ENCODE results near the gene PLCB2. TPM values are rescaled to one million over a fixed set of nuclear protein-coding genes. Genes with fewer than 3 reads are reported as not detected.
A peak's percentile ranks its signal among the peaks of the same experiment; 100 is the strongest.

Gene PLCB2
- total RNA-seq, 3 donors from 2014 or later = 9.9 to 21.8 (median 17.4) TPM

DNA sequence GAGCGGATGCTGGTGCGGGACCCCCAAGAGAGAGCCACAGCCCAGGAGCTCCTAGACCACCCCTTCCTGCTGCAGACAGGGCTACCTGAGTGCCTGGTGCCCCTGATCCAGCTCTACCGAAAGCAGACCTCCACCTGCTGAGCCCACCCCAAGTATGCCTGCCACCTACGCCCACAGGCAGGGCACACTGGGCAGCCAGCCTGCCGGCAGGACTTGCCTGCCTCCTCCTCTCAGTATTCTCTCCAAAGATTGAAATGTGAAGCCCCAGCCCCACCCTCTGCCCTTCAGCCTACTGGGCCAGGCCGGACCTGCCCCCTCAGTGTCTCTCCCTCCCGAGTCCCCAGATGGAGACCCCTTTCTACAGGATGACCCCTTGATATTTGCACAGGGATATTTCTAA lies 31.8 kb downstream of the PLCB2 start:
- peaks cover 9% of the 10 kb centered on the region for H3K4me1 ChIP-seq (ENCODE audit: low read depth)
- H3K9me3 ChIP-seq = no peaks in the 10 kb centered on the region
- TF ChIP-seq, protein P1, sequence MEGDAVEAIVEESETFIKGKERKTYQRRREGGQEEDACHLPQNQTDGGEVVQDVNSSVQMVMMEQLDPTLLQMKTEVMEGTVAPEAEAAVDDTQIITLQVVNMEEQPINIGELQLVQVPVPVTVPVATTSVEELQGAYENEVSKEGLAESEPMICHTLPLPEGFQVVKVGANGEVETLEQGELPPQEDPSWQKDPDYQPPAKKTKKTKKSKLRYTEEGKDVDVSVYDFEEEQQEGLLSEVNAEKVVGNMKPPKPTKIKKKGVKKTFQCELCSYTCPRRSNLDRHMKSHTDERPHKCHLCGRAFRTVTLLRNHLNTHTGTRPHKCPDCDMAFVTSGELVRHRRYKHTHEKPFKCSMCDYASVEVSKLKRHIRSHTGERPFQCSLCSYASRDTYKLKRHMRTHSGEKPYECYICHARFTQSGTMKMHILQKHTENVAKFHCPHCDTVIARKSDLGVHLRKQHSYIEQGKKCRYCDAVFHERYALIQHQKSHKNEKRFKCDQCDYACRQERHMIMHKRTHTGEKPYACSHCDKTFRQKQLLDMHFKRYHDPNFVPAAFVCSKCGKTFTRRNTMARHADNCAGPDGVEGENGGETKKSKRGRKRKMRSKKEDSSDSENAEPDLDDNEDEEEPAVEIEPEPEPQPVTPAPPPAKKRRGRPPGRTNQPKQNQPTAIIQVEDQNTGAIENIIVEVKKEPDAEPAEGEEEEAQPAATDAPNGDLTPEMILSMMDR (IDR thresholded peaks at IDR 0.05) = no peak
- intact Hi-C loops (cut with DNase I, micrococcal nuclease) = loop anchor here in 1 of 2 donors (2.0 kb wide), 1 partner anchor 59 kb away; no protein-coding TSS in a partner anchor
- ATAC-seq = no peak
- no peak for DNase-seq
- no peak overlapping the region for H3K4me3 ChIP-seq
- H3K36me3 ChIP-seq (ENCODE audit: low read depth) = no peaks in the 10 kb centered on the region

DNA sequence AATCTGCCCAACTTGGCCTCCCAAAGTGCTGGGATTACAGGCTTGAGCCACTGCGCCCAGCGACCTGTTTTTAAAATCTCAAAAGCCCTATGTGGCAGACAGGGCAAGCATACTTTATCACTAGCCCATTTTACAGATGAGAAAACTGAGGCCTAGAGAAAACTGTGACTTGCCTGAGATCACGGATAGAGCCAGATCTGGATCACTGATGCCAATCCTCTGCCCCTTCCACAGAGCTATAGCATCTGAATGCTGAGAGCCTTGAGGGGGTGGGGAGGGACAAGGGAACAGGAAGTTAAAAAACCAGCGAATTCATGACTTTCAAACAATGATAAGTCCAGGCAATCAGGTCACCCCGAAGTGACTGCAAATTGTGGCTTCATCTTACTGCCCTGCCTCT lies 32.2 kb downstream of the PLCB2 start:
- no peak for ATAC-seq
- H3K36me3 ChIP-seq (ENCODE audit: low read depth) = no peaks in the 10 kb centered on the region
- H3K4me3 ChIP-seq = no peak overlapping the region
- TF ChIP-seq, protein P1 (IDR thresholded peaks at IDR 0.05) = no peak
- intact Hi-C loops (cut with DNase I, micrococcal nuclease) = loop anchor here in 1 of 2 donors (2.0 kb wide), 1 partner anchor 59 kb away; no protein-coding TSS in a partner anchor
- peaks cover 9% of the 10 kb centered on the region for H3K4me1 ChIP-seq (ENCODE audit: low read depth)
- H3K9me3 ChIP-seq = no peaks in the 10 kb centered on the region
- DNase-seq = no peak

DNA sequence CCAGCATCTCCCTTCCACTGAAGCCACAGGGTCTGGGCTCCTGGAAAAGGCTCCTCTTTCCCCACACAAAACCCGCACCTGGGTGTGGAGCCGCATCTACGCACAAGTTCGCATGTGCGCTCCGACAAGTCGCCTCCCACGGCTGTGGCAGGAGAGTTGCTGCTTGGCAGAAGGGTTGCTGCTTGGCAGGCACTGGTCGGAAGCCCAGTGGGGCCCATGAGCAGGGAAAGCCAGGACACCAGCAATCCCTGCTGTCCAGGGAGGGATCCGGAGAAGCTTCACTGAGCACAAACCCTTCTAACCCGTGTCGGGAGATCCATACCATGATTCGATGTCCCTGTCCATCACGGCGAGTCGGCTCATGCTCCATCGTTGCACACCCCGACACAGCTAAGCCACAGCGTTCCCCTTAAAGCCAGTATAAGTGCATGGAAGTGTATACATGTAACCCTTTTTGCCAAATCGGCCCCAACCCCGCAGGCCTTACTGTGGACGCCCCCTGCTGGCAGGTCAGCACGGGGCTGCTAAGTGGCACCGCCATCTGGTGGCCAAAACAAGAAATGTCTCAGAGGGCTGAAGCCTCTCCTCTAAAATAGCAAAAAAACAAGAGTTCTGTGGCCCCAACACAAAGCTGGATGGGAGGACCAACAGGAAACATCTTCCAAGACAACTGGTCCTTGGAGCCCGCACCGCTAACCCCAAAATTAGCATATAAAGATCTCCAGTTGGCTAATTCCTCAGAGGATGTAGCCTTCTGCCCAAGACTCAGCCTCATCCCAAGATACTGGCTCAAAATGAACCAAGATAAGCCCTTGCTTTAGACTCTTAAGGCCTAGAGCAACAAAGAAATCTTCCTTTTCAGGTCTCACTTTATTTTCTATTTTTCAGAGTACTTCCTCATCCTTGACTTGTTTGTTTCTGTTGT lies 33.1 kb downstream of the PLCB2 start:
- Histone ChIP-seq H3K4me1 (ENCODE audit: low read depth) (peaks cover 2% of the 10 kb centered on the region), H3K36me3 (ENCODE audit: low read depth) (no peaks in the 10 kb centered on the region), H3K4me3 (no peak overlapping the region), H3K9me3 (no peaks in the 10 kb centered on the region)
- intact Hi-C loops (cut with DNase I, micrococcal nuclease) = loop anchor here (2.0 to 5.0 kb wide), 3 partner anchors 52 to 232 kb away; no protein-coding TSS in a partner anchor
- TF ChIP-seq, protein P1 (IDR thresholded peaks at IDR 0.05) = peak; percentile 99
- DNase-seq (peak; percentile 81 to 89 (median 89)), ATAC-seq (peak; percentile 88)

DNA sequence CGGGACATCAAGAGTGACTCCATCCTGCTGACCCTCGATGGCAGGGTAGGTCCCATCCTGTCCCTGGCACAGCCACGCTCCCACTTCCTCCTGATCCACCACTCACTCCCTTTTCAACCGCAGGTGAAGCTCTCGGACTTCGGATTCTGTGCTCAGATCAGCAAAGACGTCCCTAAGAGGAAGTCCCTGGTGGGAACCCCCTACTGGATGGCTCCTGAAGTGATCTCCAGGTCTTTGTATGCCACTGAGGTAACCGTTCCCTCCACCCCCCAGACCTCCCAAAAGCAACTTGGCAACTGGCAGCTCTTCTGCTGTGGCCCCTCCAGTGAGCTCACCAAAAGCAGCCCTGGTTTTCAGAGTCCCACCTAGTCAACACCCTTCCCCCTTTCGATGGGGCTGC lies 34.3 kb downstream of the PLCB2 start:
- ATAC-seq (no peak), DNase-seq (no peak)
- TF ChIP-seq, protein P1 (IDR thresholded peaks at IDR 0.05) = no peak
- intact Hi-C loops (cut with DNase I, micrococcal nuclease) = loop anchor here in 1 of 2 donors (5.0 kb wide), 2 partner anchors 51 to 231 kb away; no protein-coding TSS in a partner anchor
- Histone ChIP-seq H3K9me3 (no peaks in the 10 kb centered on the region), H3K36me3 (ENCODE audit: low read depth) (no peaks in the 10 kb centered on the region), H3K4me1 (ENCODE audit: low read depth) (no peaks in the 10 kb centered on the region), H3K4me3 (no peak overlapping the region)

DNA sequence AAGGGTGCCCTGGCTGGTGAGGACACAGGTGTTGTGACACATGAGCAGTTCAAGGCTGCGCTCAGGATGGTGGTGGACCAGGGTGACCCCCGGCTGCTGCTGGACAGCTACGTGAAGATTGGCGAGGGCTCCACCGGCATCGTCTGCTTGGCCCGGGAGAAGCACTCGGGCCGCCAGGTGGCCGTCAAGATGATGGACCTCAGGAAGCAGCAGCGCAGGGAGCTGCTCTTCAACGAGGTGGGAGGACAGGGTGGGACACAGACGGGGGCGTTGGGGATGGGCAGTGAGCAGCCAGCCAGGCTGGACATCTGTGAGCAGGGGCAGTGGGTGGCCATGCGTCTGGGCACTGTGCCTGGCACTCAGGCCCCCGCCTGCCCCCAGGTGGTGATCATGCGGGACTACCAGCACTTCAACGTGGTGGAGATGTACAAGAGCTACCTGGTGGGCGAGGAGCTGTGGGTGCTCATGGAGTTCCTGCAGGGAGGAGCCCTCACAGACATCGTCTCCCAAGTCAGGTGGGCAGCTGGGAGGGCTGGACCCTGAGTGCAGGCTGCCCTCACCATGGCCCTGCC lies 35.2 kb downstream of the PLCB2 start:
- ATAC-seq (peak; percentile 38), DNase-seq (no peak)
- no peak overlapping the region for H3K4me3 ChIP-seq
- H3K36me3 ChIP-seq (ENCODE audit: low read depth) = no peaks in the 10 kb centered on the region
- TF ChIP-seq, protein P1 (IDR thresholded peaks at IDR 0.05) = no peak
- intact Hi-C loops (cut with DNase I, micrococcal nuclease) = loop anchor here in 1 of 2 donors (5.0 kb wide), 2 partner anchors 50 to 230 kb away; no protein-coding TSS in a partner anchor
- H3K9me3 ChIP-seq = no peaks in the 10 kb centered on the region
- no peaks in the 10 kb centered on the region for H3K4me1 ChIP-seq (ENCODE audit: low read depth)

Measured in mucosa of descending colon (tissue), 3 donors.